ENCODE results near the gene DUSP9. TPM values are rescaled to one million over a fixed set of nuclear protein-coding genes. Genes with fewer than 3 reads are reported as not detected.
A peak's percentile ranks its signal among the peaks of the same experiment; 100 is the strongest.

The DUSP9 gene
- total and polyA plus RNA-seq, 2 experiments from 2014 or later = 75.5 to 86.2 TPM

DNA sequence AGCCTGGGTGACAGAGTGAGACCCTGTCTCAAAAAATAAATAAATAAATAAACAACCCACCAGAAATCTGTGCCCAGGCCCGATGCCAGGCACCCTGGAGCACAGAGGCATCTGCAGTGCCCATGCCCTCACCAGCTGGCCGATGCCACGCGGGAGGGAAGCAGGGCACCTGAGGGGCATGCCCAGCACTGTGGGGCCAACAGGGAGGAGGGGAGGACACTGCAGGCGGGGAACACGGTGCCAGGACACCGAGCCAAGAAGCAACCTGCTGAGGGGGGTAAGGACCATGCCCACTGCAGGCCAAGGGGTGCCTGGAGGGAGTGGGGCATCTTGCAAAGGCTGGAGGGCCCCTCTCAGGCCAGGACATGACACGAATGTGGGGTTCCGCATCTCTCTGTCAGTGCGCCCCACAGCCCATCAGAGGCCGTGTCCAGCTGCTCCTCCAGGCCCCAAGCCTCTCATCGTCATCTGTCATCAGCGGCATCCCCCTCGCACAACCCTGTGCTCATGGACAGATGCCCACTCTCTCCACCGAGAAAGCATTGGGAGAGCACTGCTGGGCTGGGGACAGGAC is 13.3 kb upstream of the DUSP9 start:
- Histone ChIP-seq H3K27ac (no peak overlapping the region), H2AFZ (no peak overlapping the region), H3K36me3 (replicated peaks; ENCODE audit: insufficient read depth, low read depth) (no peaks in the 10 kb centered on the region), H3K9me2 (replicated peaks; ENCODE audit: insufficient read depth) (no peaks in the 10 kb centered on the region), H3K4me2 (no peak overlapping the region), H3K27me3 (no peaks in the 10 kb centered on the region), H3K79me2 (no peaks in the 10 kb centered on the region), H3K4me3 (no peak overlapping the region), H3K9me3 (ENCODE audit: low read depth) (peaks cover 3% of the 10 kb centered on the region), H3K4me1 (ENCODE audit: insufficient read depth) (peaks cover 7% of the 10 kb centered on the region), H4K20me1 (ENCODE audit: insufficient read depth, poor library complexity, severe bottlenecking) (no peaks in the 10 kb centered on the region)
- no peak for DNase-seq (ENCODE audit: low spot score)
- TF ChIP-seq CTCF (IDR thresholded peaks at IDR 0.05; ENCODE audit: poor library complexity) = no peak
- no peak for TF ChIP-seq EZH2 (IDR thresholded peaks at IDR 0.05; ENCODE audit: borderline replicate concordance)
- TF ChIP-seq EZH2phosphoT487 (IDR thresholded peaks at IDR 0.05; ENCODE audit: low read depth, severe bottlenecking, unreplicated experiment) = no peak
- 85% methylated on average over 14 of the region's 15 CpGs for WGBS (ENCODE audit: low lambda C conversion rate, missing lambda C conversion rate)

DNA sequence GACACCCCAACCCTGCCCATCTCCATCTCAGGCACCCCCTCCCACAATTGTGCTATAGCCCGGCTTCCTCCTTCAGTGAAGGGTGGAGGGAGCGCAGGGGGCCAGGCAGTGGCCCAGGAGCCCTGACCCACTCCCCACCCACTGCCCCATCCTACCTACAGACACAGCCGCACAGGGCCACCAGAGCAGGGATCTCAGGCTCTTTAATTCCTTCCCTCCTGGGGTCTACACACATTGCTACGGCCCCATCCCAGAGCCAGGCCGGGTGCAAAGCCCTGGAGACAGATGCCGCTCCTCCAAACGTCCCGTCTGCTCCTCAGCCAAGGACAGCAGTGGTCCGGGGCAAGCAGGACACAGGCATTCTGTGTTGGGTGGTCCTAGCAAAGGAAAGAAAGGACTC is 12.8 kb upstream of the DUSP9 start:
- DNase-seq (ENCODE audit: low spot score) = no peak
- Histone ChIP-seq H3K27me3 (no peaks in the 10 kb centered on the region), H3K79me2 (no peaks in the 10 kb centered on the region), H3K36me3 (replicated peaks; ENCODE audit: insufficient read depth, low read depth) (no peaks in the 10 kb centered on the region), H3K4me3 (no peak overlapping the region), H3K9me3 (ENCODE audit: low read depth) (peaks cover 3% of the 10 kb centered on the region), H4K20me1 (ENCODE audit: insufficient read depth, poor library complexity, severe bottlenecking) (no peaks in the 10 kb centered on the region), H3K27ac (no peak overlapping the region), H2AFZ (no peak overlapping the region), H3K4me2 (no peak overlapping the region), H3K4me1 (ENCODE audit: insufficient read depth) (peaks cover 7% of the 10 kb centered on the region), H3K9me2 (replicated peaks; ENCODE audit: insufficient read depth) (no peaks in the 10 kb centered on the region)
- no peak for TF ChIP-seq EZH2phosphoT487 (IDR thresholded peaks at IDR 0.05; ENCODE audit: low read depth, severe bottlenecking, unreplicated experiment)
- no peak for TF ChIP-seq CTCF (IDR thresholded peaks at IDR 0.05; ENCODE audit: poor library complexity)
- TF ChIP-seq EZH2 (IDR thresholded peaks at IDR 0.05; ENCODE audit: borderline replicate concordance) = no peak
- 90% methylated on average over 9 of the region's 9 CpGs for WGBS (ENCODE audit: low lambda C conversion rate, missing lambda C conversion rate)

DNA sequence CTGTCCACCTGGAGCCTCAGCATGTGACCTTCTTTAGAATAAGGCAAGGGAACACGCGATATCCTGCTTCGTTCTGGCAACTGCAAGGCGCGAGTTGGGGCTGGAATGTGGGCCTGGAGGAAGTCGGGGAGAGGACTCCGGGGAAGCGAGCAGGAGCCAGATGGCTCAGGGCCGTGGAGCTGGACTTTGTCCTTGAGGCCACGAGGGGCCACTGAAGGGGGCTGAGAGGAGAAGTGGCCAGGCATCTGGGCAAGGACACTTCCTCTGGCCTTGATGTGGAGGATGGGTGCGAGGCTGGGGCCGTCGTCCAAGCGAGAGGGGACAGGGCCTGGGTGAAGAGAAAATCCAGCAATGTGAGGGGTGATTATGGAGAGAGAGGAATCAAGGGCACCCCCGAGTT is 12.2 kb upstream of the DUSP9 start:
- H4K20me1 ChIP-seq (ENCODE audit: insufficient read depth, poor library complexity, severe bottlenecking) = no peaks in the 10 kb centered on the region
- 62% methylated on average over 15 of the region's 15 CpGs for WGBS (ENCODE audit: low lambda C conversion rate, missing lambda C conversion rate)
- H3K27ac ChIP-seq = no peak overlapping the region
- H3K36me3 ChIP-seq (replicated peaks; ENCODE audit: insufficient read depth, low read depth) = no peaks in the 10 kb centered on the region
- H3K4me2 ChIP-seq = no peak overlapping the region
- H3K4me1 ChIP-seq (ENCODE audit: insufficient read depth) = peaks cover 7% of the 10 kb centered on the region
- no peaks in the 10 kb centered on the region for H3K27me3 ChIP-seq
- H3K9me2 ChIP-seq (replicated peaks; ENCODE audit: insufficient read depth) = no peaks in the 10 kb centered on the region
- peaks cover 3% of the 10 kb centered on the region for H3K9me3 ChIP-seq (ENCODE audit: low read depth)
- peak; percentile 14 for DNase-seq (ENCODE audit: low spot score)
- H3K79me2 ChIP-seq = no peaks in the 10 kb centered on the region
- H2AFZ ChIP-seq = no peak overlapping the region
- TF ChIP-seq EZH2phosphoT487 (IDR thresholded peaks at IDR 0.05; ENCODE audit: low read depth, severe bottlenecking, unreplicated experiment) = no peak
- no peak for TF ChIP-seq CTCF (IDR thresholded peaks at IDR 0.05; ENCODE audit: poor library complexity)
- no peak for TF ChIP-seq EZH2 (IDR thresholded peaks at IDR 0.05; ENCODE audit: borderline replicate concordance)
- H3K4me3 ChIP-seq = no peak overlapping the region
